ENCODE results near the gene TMC5.

The TMC5 gene

GRCh38 chr16:19506965-19507364 is 89.3 kb downstream of the TMC5 start:
- DNase-seq (ENCODE audit: low read depth in 2 of 2), result no peak

GRCh38 chr16:19507867-19508266 is 90.2 kb downstream of the TMC5 start:
- no peak for DNase-seq (ENCODE audit: low read depth in 2 of 2)

GRCh38 chr16:19512297-19512696 is 94.6 kb downstream of the TMC5 start:
- DNase-seq (ENCODE audit: low read depth in 2 of 2), result no peak

GRCh38 chr16:19513377-19514053 is 95.8 kb downstream of the TMC5 start:
- DNase-seq (ENCODE audit: low read depth in 2 of 2), result no peak

GRCh38 chr16:19515757-19516156 is 98.1 kb downstream of the TMC5 start:
- no peak for DNase-seq (ENCODE audit: low read depth in 2 of 2)

GRCh38 chr16:19517424-19518089 is 99.9 kb downstream of the TMC5 start:
- no peak for DNase-seq (ENCODE audit: low read depth in 2 of 2)

GRCh38 chr16:19518388-19518787 is 100.7 kb downstream of the TMC5 start:
- DNase-seq (ENCODE audit: low read depth in 2 of 2), result no peak

GRCh38 chr16:19520861-19521331 is 103.2 kb downstream of the TMC5 start:
- no peak for DNase-seq (ENCODE audit: low read depth in 2 of 2)

GRCh38 chr16:19521471-19522396 is 104.1 kb downstream of the TMC5 start, which contains the start of gene GDE1:
GDE1 (minus strand) TSS chr16:19522098; CDS start chr16:19521964, 134 bp downstream.
- DNase-seq (ENCODE audit: low read depth in 2 of 2), result peak; percentile 91 to 92

GRCh38 chr16:19522397-19522732 is 104.7 kb downstream of the TMC5 start:
- DNase-seq (ENCODE audit: low read depth in 2 of 2), result no peak

GRCh38 chr16:19522760-19523159 is 105.1 kb downstream of the TMC5 start:
- no peak for DNase-seq (ENCODE audit: low read depth in 2 of 2)

- DNase-seq (ENCODE audit: low read depth in 2 of 2), result no peak
Observed at GRCh38 chr16:19523184-19523558, 105.5 kb downstream of the TMC5 start.

- DNase-seq (ENCODE audit: low read depth in 2 of 2), result peak; percentile 90 to 92
Observed at GRCh38 chr16:19523559-19524355, 106.1 kb downstream of the TMC5 start, which contains the start of gene CCP110. CCP110 (plus strand) TSS chr16:19523942; CDS start chr16:19527882, 3,940 bp downstream.

GRCh38 chr16:19524356-19524615 is 106.6 kb downstream of the TMC5 start:
- no peak for DNase-seq (ENCODE audit: low read depth in 2 of 2)

- no peak for DNase-seq (ENCODE audit: low read depth in 2 of 2)
Observed at GRCh38 chr16:19524616-19525384, 107.1 kb downstream of the TMC5 start.

- DNase-seq (ENCODE audit: low read depth in 2 of 2), result no peak
Observed at GRCh38 chr16:19525385-19525723, 107.7 kb downstream of the TMC5 start.

- no peak for DNase-seq (ENCODE audit: low read depth in 2 of 2)
Observed at GRCh38 chr16:19527161-19527560, 109.5 kb downstream of the TMC5 start.

- no peak for DNase-seq (ENCODE audit: low read depth in 2 of 2)
Observed at GRCh38 chr16:19528666-19529065, 111.0 kb downstream of the TMC5 start.

GRCh38 chr16:19532601-19533000 is 114.9 kb downstream of the TMC5 start:
- DNase-seq (ENCODE audit: low read depth in 2 of 2), result no peak

- DNase-seq (ENCODE audit: low read depth in 2 of 2), result no peak
Observed at GRCh38 chr16:19540241-19540970, 122.7 kb downstream of the TMC5 start.
